Thoracic aorta (tissue), 2 donors: ENCODE measurements around the gene POLR1H. TPM values are rescaled to one million over a fixed set of nuclear protein-coding genes. Genes with fewer than 3 reads are reported as not detected.

Experiments used
- ATAC-seq: fragments of 150-250 bp; one replicate; pipeline ENCODE4 v1.8.0; 2017; ENCODE audit warnings: low read depth; ENCODE audit not compliant: insufficient number of reproducible peaks, low FRiP score
- DNase-seq: peaks from one replicate; pipeline ENCODE4 v3.0.0-alpha.2; 2020; ENCODE audit warnings: low spot score
- H3K27ac ChIP-seq, 2 donors: fragments of 200-600 bp; sonication (generic); 1 replicate in 1 of 2; 2 replicates in 1 of 2; pipeline ENCODE4 v1.5.1; 2016; ENCODE audit warnings: mild to moderate bottlenecking in 2 of 2, moderate library complexity in 2 of 2
- H3K27me3 ChIP-seq: fragments of 200-600 bp; sonication (generic); replicated peaks from 2 replicates; pipeline ENCODE4 v1.6.0; 2016; ENCODE audit warnings: mild to moderate bottlenecking; ENCODE audit not compliant: insufficient read depth
- H3K36me3 ChIP-seq: fragments of 200-600 bp; sonication (generic); one replicate; pipeline ENCODE4 v1.5.1; 2016
- H3K4me1 ChIP-seq, 2 donors: fragments of 200-600 bp; sonication (generic); 1 replicate in 1 of 2; 2 replicates in 1 of 2; pipeline versions ENCODE4 v1.5.1 to v1.6.0; 2016; ENCODE audit warnings: low read depth in 2 of 2, mild to moderate bottlenecking in 1 of 2; ENCODE audit not compliant: control insufficient read depth in 1 of 2
- H3K4me3 ChIP-seq: fragments of 200-600 bp; sonication (generic); 2 replicates; pipeline ENCODE4 v1.5.1; 2016; ENCODE audit warnings: mild to moderate bottlenecking
- H3K9me3 ChIP-seq: fragments of 200-600 bp; sonication (generic); 2 replicates; pipeline ENCODE4 v1.5.1; 2016
- total RNA-seq, 2 donors: library from RNA; depleted of rRNA; stranded (reverse); fragments of >200 nt; gene quantifications; one replicate each; pipeline versions ENCODE4 v1.1.0 to v1.2.3, GENCODE V29; 2016
- TF ChIP-seq, protein P1 (sequence below): fragments of 200-600 bp; sonication (generic); IDR thresholded peaks from one replicate; pipeline ENCODE4 v1.5.1; 2019; ENCODE audit warnings: antibody characterized with exemption

The POLR1H gene
- total RNA-seq, 2 donors from 2014 or later, result 11.2 to 19.1 TPM

GRCh38 chr6:30041221-30041620, 19.8 kb upstream of the POLR1H start:
- H3K27me3 ChIP-seq, result no peaks in the 10 kb centered on the region
- H3K27ac ChIP-seq, result no peak overlapping the region
- no peaks in the 10 kb centered on the region for H3K36me3 ChIP-seq
- DNase-seq (no peak), ATAC-seq (no peak)
- H3K4me3 ChIP-seq, result no peak overlapping the region
- no peaks in the 10 kb centered on the region for H3K4me1 ChIP-seq
- TF ChIP-seq, protein P1, sequence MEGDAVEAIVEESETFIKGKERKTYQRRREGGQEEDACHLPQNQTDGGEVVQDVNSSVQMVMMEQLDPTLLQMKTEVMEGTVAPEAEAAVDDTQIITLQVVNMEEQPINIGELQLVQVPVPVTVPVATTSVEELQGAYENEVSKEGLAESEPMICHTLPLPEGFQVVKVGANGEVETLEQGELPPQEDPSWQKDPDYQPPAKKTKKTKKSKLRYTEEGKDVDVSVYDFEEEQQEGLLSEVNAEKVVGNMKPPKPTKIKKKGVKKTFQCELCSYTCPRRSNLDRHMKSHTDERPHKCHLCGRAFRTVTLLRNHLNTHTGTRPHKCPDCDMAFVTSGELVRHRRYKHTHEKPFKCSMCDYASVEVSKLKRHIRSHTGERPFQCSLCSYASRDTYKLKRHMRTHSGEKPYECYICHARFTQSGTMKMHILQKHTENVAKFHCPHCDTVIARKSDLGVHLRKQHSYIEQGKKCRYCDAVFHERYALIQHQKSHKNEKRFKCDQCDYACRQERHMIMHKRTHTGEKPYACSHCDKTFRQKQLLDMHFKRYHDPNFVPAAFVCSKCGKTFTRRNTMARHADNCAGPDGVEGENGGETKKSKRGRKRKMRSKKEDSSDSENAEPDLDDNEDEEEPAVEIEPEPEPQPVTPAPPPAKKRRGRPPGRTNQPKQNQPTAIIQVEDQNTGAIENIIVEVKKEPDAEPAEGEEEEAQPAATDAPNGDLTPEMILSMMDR, result no peak
- no peaks in the 10 kb centered on the region for H3K9me3 ChIP-seq

- TF ChIP-seq, protein P1, result no peak
These were observed 19.2 kb upstream of the POLR1H start for GRCh38 chr6:30041821-30042220.

DNA sequence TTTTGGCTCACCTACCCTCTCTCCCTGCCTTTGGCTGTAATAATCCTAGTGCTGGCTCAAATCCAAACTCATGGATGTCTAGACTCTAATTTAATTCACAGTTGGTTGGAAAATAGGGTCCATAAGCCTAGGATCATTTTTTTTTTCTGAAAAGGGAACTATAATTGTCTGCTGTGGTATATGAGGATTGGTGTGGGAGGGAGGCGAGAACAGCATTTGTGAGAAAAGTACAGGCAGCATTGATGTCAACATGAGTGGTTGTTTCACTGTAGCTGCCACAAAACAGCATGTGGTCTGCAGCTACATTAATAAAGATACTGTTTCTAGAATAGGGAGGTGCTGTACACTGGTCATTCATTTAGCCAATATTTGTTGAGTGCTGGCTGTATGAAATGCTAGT, 18.6 kb upstream of the POLR1H start:
- Histone ChIP-seq H3K4me3 (no peak overlapping the region), H3K4me1 (no peaks in the 10 kb centered on the region), H3K27me3 (no peaks in the 10 kb centered on the region), H3K27ac (no peak overlapping the region), H3K36me3 (no peaks in the 10 kb centered on the region), H3K9me3 (no peaks in the 10 kb centered on the region)
- TF ChIP-seq, protein P1, result no peak
- ATAC-seq, result no peak
- DNase-seq, result no peak

More at GRCh38 chr6:30041821-30042220, 19.2 kb upstream of the POLR1H start:
- no peak overlapping the region for H3K27ac ChIP-seq
- DNase-seq (no peak), ATAC-seq (no peak)
- no peaks in the 10 kb centered on the region for H3K27me3 ChIP-seq
- no peaks in the 10 kb centered on the region for H3K4me1 ChIP-seq
- no peak overlapping the region for H3K4me3 ChIP-seq
- no peaks in the 10 kb centered on the region for H3K36me3 ChIP-seq
- no peaks in the 10 kb centered on the region for H3K9me3 ChIP-seq

DNA sequence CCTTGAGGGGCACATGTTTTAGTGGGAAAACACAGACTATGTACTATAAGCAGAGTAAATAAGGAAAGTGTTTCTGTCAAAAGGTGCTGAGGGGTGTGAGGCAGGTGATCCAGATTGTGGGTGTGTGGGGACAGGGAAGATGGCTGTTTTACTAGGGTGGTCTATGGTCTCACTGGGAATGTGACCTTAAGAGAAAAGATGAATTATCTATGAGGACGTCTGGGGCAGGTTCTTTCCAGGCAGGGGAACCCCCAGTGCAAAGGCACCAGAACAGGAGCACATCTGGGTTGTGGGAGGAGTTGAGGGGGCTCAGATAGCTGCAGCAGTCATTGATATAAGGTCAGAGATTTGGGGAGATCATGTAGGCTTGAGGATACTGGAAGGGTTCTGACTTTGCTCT, 18.2 kb upstream of the POLR1H start:
- no peak overlapping the region for H3K27ac ChIP-seq
- H3K36me3 ChIP-seq, result no peaks in the 10 kb centered on the region
- TF ChIP-seq, protein P1, result no peak
- no peak for ATAC-seq
- H3K4me1 ChIP-seq, result no peaks in the 10 kb centered on the region
- H3K9me3 ChIP-seq, result no peaks in the 10 kb centered on the region
- no peaks in the 10 kb centered on the region for H3K27me3 ChIP-seq
- no peak overlapping the region for H3K4me3 ChIP-seq
- no peak for DNase-seq

- DNase-seq, result no peak
- H3K4me3 ChIP-seq, result no peak overlapping the region
These were observed 17.3 kb upstream of the POLR1H start for GRCh38 chr6:30043744-30044143.

More at GRCh38 chr6:30043744-30044143, 17.3 kb upstream of the POLR1H start:
- TF ChIP-seq, protein P1, result no peak
- Histone ChIP-seq H3K27ac (no peak overlapping the region), H3K27me3 (no peaks in the 10 kb centered on the region), H3K4me1 (no peaks in the 10 kb centered on the region), H3K36me3 (no peaks in the 10 kb centered on the region), H3K9me3 (no peaks in the 10 kb centered on the region)
- no peak for ATAC-seq
